Transverse colon (tissue), 4 donors: ENCODE data around the gene LDLRAD1. TPM values are rescaled to one million over a fixed set of nuclear protein-coding genes. Genes with fewer than 3 reads are reported as not detected.
"Not testable (repeated sequence)": the region's sequence is repeated elsewhere in the genome, so short reads cannot be mapped to it uniquely, and the experiment has no call there.

Source experiments
- DNase-seq: peaks from one replicate; pipeline ENCODE4 v3.0.0-alpha.2; 2019
- H3K27ac ChIP-seq, 4 donors: fragments of 200-600 bp; sonication (generic); 2 replicates each; pipeline ENCODE4 v1.5.1; 2016 to 2018; ENCODE audit warnings: inconsistent platforms in 4 of 4
- H3K27me3 ChIP-seq: fragments of 200-600 bp; sonication (generic); 2 replicates; pipeline ENCODE4 v1.5.1; 2017; ENCODE audit warnings: inconsistent platforms
- H3K36me3 ChIP-seq, 4 donors: fragments of 200-600 bp; sonication (generic); 2 replicates each; pipeline ENCODE4 v1.5.1; 2017 to 2019; ENCODE audit warnings: inconsistent platforms in 4 of 4
- H3K4me1 ChIP-seq, 4 donors: fragments of 200-600 bp; sonication (generic); 2 replicates each; pipeline ENCODE4 v1.5.1; 2017 to 2020; ENCODE audit warnings: inconsistent platforms in 4 of 4
- H3K4me3 ChIP-seq, 4 donors: fragments of 200-600 bp; sonication (generic); 1 replicate in 1 of 4; 2 replicates in 3 of 4; pipeline versions ENCODE4 v1.5.1 to v1.6.1; 2017 to 2019; ENCODE audit warnings: inconsistent platforms in 4 of 4
- H3K9me3 ChIP-seq, 2 donors: fragments of 200-600 bp; sonication (generic); 2 replicates each; pipeline ENCODE4 v1.5.1; 2017 to 2019; ENCODE audit warnings: inconsistent platforms in 2 of 2
- EP300 ChIP-seq: sonication (generic); formaldehyde crosslinking; IDR thresholded peaks from one replicate; pipeline ENCODE4 v1.6.1; 2017; ENCODE audit warnings: antibody characterized with exemption, low read depth
- POLR2A ChIP-seq: fragments of 450-650 bp; IDR thresholded peaks from one replicate; pipeline ENCODE4 v1.6.1; 2016; ENCODE audit warnings: antibody characterized with exemption, mild to moderate bottlenecking, moderate library complexity
- POLR2AphosphoS5 ChIP-seq, 3 donors: sonication (generic); formaldehyde crosslinking; IDR thresholded peaks; one replicate each; pipeline ENCODE4 v1.6.1; 2016; ENCODE audit warnings: antibody characterized with exemption in 3 of 3
- WGBS, 2 donors: methylation state at CpG; one replicate each; pipeline ENCODE4 v1.1.5; 2018; ENCODE audit warnings: low coverage in 1 of 2; 5-methylcytosine and 5-hydroxymethylcytosine counted together
- in situ Hi-C, 4 donors: fragments of 200-750 bp; cut with MboI; loops; one replicate each; pipeline versions ENCODE4 v1.15.0 to v1.15.1; 2017; ENCODE audit warnings: low sequenced_read_pairs in 3 of 4, low pct_ligation_motif_present in 1 of 4, low pct_unique_long_range_greater_than_20kb in 1 of 4
- intact Hi-C: fragments of 100-400 bp; cut with DNase I; formaldehyde crosslinking; loops from one replicate; pipeline ENCODE4 v1.15.1; 2023; ENCODE audit warnings: low total_unique reads
- total RNA-seq, 4 donors: library from RNA; depleted of rRNA; stranded (reverse); fragments of >200 nt; gene quantifications; one replicate each; pipeline ENCODE4 v1.1.0, GENCODE V29; 2016
- TF ChIP-seq, protein P1 (sequence below), 5 experiments: fragments of 200-600 bp in 3 of 5; fragments of 450-650 bp in 2 of 5; sonication (generic) in 3 of 5; IDR thresholded peaks; 1 replicate in 2 of 5; 2 replicates in 3 of 5; pipeline ENCODE4 v1.5.1; 2016 to 2017; ENCODE audit warnings: antibody characterized with exemption in 5 of 5, inconsistent platforms in 3 of 5, mild to moderate bottlenecking in 2 of 5, moderate library complexity in 1 of 5

The LDLRAD1 gene
- total RNA-seq, 4 donors from 2014 or later, result not detected

GRCh38 chr1:54001591-54001990 is 16.4 kb downstream of the LDLRAD1 start:
- TF ChIP-seq EP300 (no peak), POLR2A (no peak), POLR2AphosphoS5 (IDR thresholded peaks at IDR 0.05) (no peak)
- TF ChIP-seq, protein P1, sequence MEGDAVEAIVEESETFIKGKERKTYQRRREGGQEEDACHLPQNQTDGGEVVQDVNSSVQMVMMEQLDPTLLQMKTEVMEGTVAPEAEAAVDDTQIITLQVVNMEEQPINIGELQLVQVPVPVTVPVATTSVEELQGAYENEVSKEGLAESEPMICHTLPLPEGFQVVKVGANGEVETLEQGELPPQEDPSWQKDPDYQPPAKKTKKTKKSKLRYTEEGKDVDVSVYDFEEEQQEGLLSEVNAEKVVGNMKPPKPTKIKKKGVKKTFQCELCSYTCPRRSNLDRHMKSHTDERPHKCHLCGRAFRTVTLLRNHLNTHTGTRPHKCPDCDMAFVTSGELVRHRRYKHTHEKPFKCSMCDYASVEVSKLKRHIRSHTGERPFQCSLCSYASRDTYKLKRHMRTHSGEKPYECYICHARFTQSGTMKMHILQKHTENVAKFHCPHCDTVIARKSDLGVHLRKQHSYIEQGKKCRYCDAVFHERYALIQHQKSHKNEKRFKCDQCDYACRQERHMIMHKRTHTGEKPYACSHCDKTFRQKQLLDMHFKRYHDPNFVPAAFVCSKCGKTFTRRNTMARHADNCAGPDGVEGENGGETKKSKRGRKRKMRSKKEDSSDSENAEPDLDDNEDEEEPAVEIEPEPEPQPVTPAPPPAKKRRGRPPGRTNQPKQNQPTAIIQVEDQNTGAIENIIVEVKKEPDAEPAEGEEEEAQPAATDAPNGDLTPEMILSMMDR (IDR thresholded peaks at IDR 0.05), result no peak

DNA sequence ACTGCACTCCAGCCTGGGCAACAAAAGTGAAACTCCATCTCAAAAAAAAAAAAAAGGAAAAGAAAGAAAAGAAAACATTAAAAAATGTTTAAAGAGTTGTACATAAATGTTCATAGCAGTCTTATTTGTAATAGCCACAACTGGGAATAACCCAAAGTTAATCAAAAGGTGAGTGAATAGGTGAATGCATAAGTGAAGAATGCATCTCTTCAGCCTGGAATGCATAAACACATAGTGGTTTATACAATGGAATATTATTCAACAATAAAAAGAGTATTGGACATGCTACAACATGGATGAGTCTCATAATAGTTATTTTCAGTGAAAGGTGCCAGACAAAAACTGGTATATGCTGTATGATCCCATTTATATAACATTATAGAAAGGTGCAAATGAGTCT is 18.1 kb downstream of the LDLRAD1 start:
- Histone ChIP-seq H3K4me3 (no peak overlapping the region), H3K27me3 (no peaks in the 10 kb centered on the region), H3K9me3 (no peaks in the 10 kb centered on the region), H3K4me1 (no peaks in the 10 kb centered on the region), H3K27ac (no peak overlapping the region), H3K36me3 (no peaks in the 10 kb centered on the region)
- intact Hi-C loops, result loop anchor here (2.0 kb wide), 1 partner anchor 65 kb away; no protein-coding TSS in a partner anchor
- DNase-seq, result no peak
- in situ Hi-C loops, result no loop called here
- no peak for TF ChIP-seq POLR2AphosphoS5 (IDR thresholded peaks at IDR 0.05)
- no peak for TF ChIP-seq EP300
- TF ChIP-seq, protein P1 (IDR thresholded peaks at IDR 0.05), result no peak

More at GRCh38 chr1:54001591-54001990, 16.4 kb downstream of the LDLRAD1 start:
- Histone ChIP-seq H3K27me3 (no peaks in the 10 kb centered on the region), H3K27ac (no peak overlapping the region), H3K4me3 (no peak overlapping the region), H3K4me1 (no peaks in the 10 kb centered on the region), H3K9me3 (no peaks in the 10 kb centered on the region), H3K36me3 (no peaks in the 10 kb centered on the region)
- DNase-seq, result no peak
- in situ Hi-C loops (no loop called here), intact Hi-C loops (loop anchor here (2.0 kb wide), 1 partner anchor 67 kb away; no protein-coding TSS in a partner anchor)
- WGBS, 2 donors, result 49% methylated on average over 3 of the region's 3 CpGs; no CpG with 5 or more reads in 1 of the 2 donors

DNA sequence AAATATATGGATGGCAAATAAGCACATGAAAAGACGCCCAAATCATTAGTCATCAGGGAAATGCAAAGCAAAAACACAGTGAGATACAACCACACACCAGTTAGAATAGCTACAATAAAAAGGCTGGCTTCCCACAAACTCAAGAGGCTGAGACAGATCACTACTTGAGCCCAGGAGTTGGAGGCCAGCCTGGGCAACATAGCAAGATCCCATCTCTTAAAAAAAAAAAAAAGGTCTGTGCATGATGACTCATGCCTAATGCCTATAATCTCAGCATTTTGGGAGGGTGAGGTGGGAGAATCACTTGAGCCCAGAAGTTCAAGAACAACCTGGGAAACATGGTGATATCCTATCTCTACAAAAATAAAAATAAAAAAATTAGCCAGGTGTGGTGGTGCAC is 19.8 kb downstream of the LDLRAD1 start:
- in situ Hi-C loops, result no loop called here
- Histone ChIP-seq H3K36me3 (no peaks in the 10 kb centered on the region), H3K9me3 (no peaks in the 10 kb centered on the region), H3K4me3 (no peak overlapping the region), H3K27ac (no peak overlapping the region), H3K27me3 (no peaks in the 10 kb centered on the region), H3K4me1 (no peaks in the 10 kb centered on the region)
- WGBS, 2 donors, result 88 to 92% methylated on average over 1 of the region's 1 CpG
- TF ChIP-seq POLR2AphosphoS5 (IDR thresholded peaks at IDR 0.05) (no peak), POLR2A (no peak), EP300 (no peak)
- TF ChIP-seq, protein P1 (IDR thresholded peaks at IDR 0.05), result no peak
- intact Hi-C loops, result no loop called here
- DNase-seq, result no peak

- 93% methylated on average over 1 of the region's 1 CpG; no CpG with 5 or more reads in 1 of the 2 donors for WGBS, 2 donors
- H3K27ac ChIP-seq, result no peak overlapping the region
- TF ChIP-seq, protein P1 (IDR thresholded peaks at IDR 0.05), result no peak
- TF ChIP-seq POLR2A (no peak), EP300 (no peak), POLR2AphosphoS5 (IDR thresholded peaks at IDR 0.05) (no peak)
- H3K36me3 ChIP-seq, result no peaks in the 10 kb centered on the region
- intact Hi-C loops (no loop called here), in situ Hi-C loops (no loop called here)
- H3K9me3 ChIP-seq, result no peaks in the 10 kb centered on the region
- no peaks in the 10 kb centered on the region for H3K4me1 ChIP-seq
- DNase-seq, result no peak
- no peaks in the 10 kb centered on the region for H3K27me3 ChIP-seq
- no peak overlapping the region for H3K4me3 ChIP-seq
These were observed 22.3 kb downstream of the LDLRAD1 start for GRCh38 chr1:53995683-53996082.

GRCh38 chr1:53994516-53994915 is 23.5 kb downstream of the LDLRAD1 start:
- H3K4me1 ChIP-seq, H3K9me3 ChIP-seq, H3K36me3 ChIP-seq, in situ Hi-C loops, DNase-seq, H3K27me3 ChIP-seq, H3K27ac ChIP-seq, H3K4me3 ChIP-seq, intact Hi-C loops: not testable (repeated sequence)
- WGBS, 2 donors, result 81 to 85% methylated on average over 2 of the region's 2 CpGs
